GM12878 (cell line): ENCODE results near the gene JAML. TPM values are rescaled to one million over a fixed set of nuclear protein-coding genes. Genes with fewer than 3 reads are reported as not detected.

Experiments used
- ATAC-seq: fragments of 200-7000 bp; cut with Tn5 transposase; 3 replicates; pipeline ENCODE4 v1.9.1; 2020; ENCODE audit warnings: mild to moderate bottlenecking, moderate library complexity
- BruUV-seq: library from RNA; stranded (reverse); fragments of 400-500 nt; replicated peaks from 2 replicates; lab custom pipeline; 2021; lab: Mats Ljungman, UMichigan
- CTCF ChIA-PET: fragments of 300-600 bp; sonication (Branson Sonifier 250); formaldehyde crosslinking; extraction: SDS; loops from one replicate; lab custom pipeline; 2021; ENCODE audit warnings: inconsistent platforms; lab: Yijun Ruan, JAX
- POLR2A ChIA-PET: fragments of 350-600 bp; formaldehyde crosslinking; extraction: SDS; loops from one replicate; lab custom pipeline; 2021; ENCODE audit warnings: inconsistent platforms; lab: Charles Lee
- RAD21 ChIA-PET: fragments of 300-600 bp; sonication (Branson Sonifier 250); formaldehyde crosslinking; loops from one replicate; lab custom pipeline; 2023; ENCODE audit warnings: antibody characterized with exemption; ENCODE audit not compliant: unreplicated experiment; lab: Charles Lee
- SMC1A ChIA-PET: fragments of 300-600 bp; sonication (Branson Sonifier 250); formaldehyde crosslinking; loops from one replicate; lab custom pipeline; 2023; ENCODE audit not compliant: unreplicated experiment, uncharacterized antibody; lab: Charles Lee
- DNase-seq: peaks from one replicate; pipeline ENCODE4 v3.0.0-alpha.2; 2011; ENCODE audit warnings: low read depth, low spot score
- FAIRE-seq: peaks from 3 replicates; lab custom pipeline; 2011; peaks lifted over from hg19 to GRCh38; lab: Jason Lieb, UNC
- H2AFZ ChIP-seq: 2 replicates; pipeline ENCODE4 v1.6.0; 2011; ENCODE audit warnings: low read depth, low read length, control low read depth; ENCODE audit not compliant: control insufficient read depth
- H3K27ac ChIP-seq: 2 replicates; pipeline ENCODE4 v1.5.1; 2011; ENCODE audit warnings: control low read depth; ENCODE audit not compliant: control insufficient read depth, insufficient read depth
- H3K27me3 ChIP-seq, 2 experiments: replicated peaks in 1 of 2; 2 replicates each; pipeline versions ENCODE4 v1.6.0 to v1.6.1; 2011; ENCODE audit warnings: low read length in 1 of 2; ENCODE audit not compliant: control insufficient read depth in 2 of 2, insufficient read depth in 2 of 2
- H3K36me3 ChIP-seq, 2 experiments: 2 replicates each; pipeline ENCODE4 v1.5.1; 2011; ENCODE audit warnings: low read length in 1 of 2; ENCODE audit not compliant: control insufficient read depth in 2 of 2, insufficient read depth in 2 of 2
- H3K4me1 ChIP-seq: 2 replicates; pipeline ENCODE4 v1.6.1; 2011; ENCODE audit warnings: mild to moderate bottlenecking, low read length, moderate library complexity, mixed read lengths; ENCODE audit not compliant: control insufficient read depth, insufficient read depth
- H3K4me2 ChIP-seq: 2 replicates; pipeline ENCODE4 v1.6.0; 2011; ENCODE audit warnings: control low read depth; ENCODE audit not compliant: control insufficient read depth, insufficient read depth
- H3K4me3 ChIP-seq: fragments of 200-600 bp; sonication (generic); 2 replicates; pipeline ENCODE4 v1.5.1; 2016
- H3K79me2 ChIP-seq: 2 replicates; pipeline ENCODE4 v1.6.0; 2011; ENCODE audit warnings: low read length; ENCODE audit not compliant: control insufficient read depth, insufficient read depth
- H3K9ac ChIP-seq: 2 replicates; pipeline ENCODE4 v1.8.0; 2011; ENCODE audit warnings: low read length, control low read depth, mixed read lengths; ENCODE audit not compliant: control insufficient read depth, insufficient read depth
- H3K9me3 ChIP-seq: replicated peaks from 3 replicates; pipeline ENCODE4 v1.5.1; 2011; ENCODE audit warnings: mild to moderate bottlenecking, low read length; ENCODE audit not compliant: control insufficient read depth, insufficient read depth
- H4K20me1 ChIP-seq: 2 replicates; pipeline ENCODE4 v1.6.0; 2011; ENCODE audit not compliant: control insufficient read depth, insufficient read depth
- ATF3 ChIP-seq: IDR thresholded peaks from 2 replicates; pipeline ENCODE4 v1.6.1; 2011; ENCODE audit warnings: low read depth, mild to moderate bottlenecking, low read length, moderate library complexity, borderline replicate concordance; ENCODE audit errors: extremely low read depth
- BACH1 ChIP-seq: fragments of 450-650 bp; IDR thresholded peaks from 2 replicates; pipeline ENCODE4 v1.6.1; 2017; ENCODE audit warnings: mild to moderate bottlenecking, borderline replicate concordance
- BCLAF1 ChIP-seq: fragments of 450-650 bp; IDR thresholded peaks from 2 replicates; pipeline ENCODE4 v1.6.1; 2017; ENCODE audit warnings: antibody characterized with exemption, mild to moderate bottlenecking, moderate library complexity
- BMI1 ChIP-seq: fragments of 450-650 bp; IDR thresholded peaks from 2 replicates; pipeline ENCODE4 v1.6.1; 2016; ENCODE audit warnings: mild to moderate bottlenecking, moderate library complexity, borderline replicate concordance
- CEBPZ ChIP-seq: fragments of 150-350 bp; IDR thresholded peaks from 2 replicates; pipeline ENCODE4 v1.6.1; 2016; ENCODE audit warnings: low read depth, low read length
- EZH2 ChIP-seq: IDR thresholded peaks from 2 replicates; pipeline ENCODE4 v1.6.1; 2012; ENCODE audit warnings: low read depth, mild to moderate bottlenecking, control low read depth, inconsistent platforms, low read length, borderline replicate concordance; ENCODE audit not compliant: control insufficient read depth
- GABPA ChIP-seq: IDR thresholded peaks from 2 replicates; pipeline ENCODE4 v1.6.1; 2014; ENCODE audit warnings: antibody characterized with exemption, low read depth, mild to moderate bottlenecking, inconsistent platforms
- STAT3 ChIP-seq: IDR thresholded peaks from 2 replicates; pipeline ENCODE4 v1.6.1; 2011; ENCODE audit warnings: low read depth, low read length, improper control_type of control experiment
- WGBS: methylation state at CpG from one replicate; pipeline ENCODE4 v1.1.6; 2016; ENCODE audit warnings: low lambda C conversion rate; ENCODE audit not compliant: insufficient replicate concordance, insufficient coverage; ENCODE audit errors: missing lambda C conversion rate; 5-methylcytosine and 5-hydroxymethylcytosine counted together
- in situ Hi-C: fragments of 300-500 bp; cut with MboI; formaldehyde crosslinking; loops from 9 replicates; pipeline ENCODE4 v1.14.3; 2018; ENCODE audit warnings: mixed read lengths
- intact Hi-C: fragments of 100-400 bp; cut with micrococcal nuclease; formaldehyde crosslinking; loops from one replicate; pipeline ENCODE4 v1.14.2; 2022; ENCODE audit not compliant: unreplicated experiment
- polyA plus RNA-seq, 11 experiments: library from polyadenylated mRNA; depleted of rRNA in 4 of 11; unstranded in 6 of 11; stranded (reverse) in 5 of 11; fragments of >200 nt; fragmentation: Nextera tagmentation in 4 of 11; fragmentation: Illumina TruSeq in 1 of 11; extraction: Ambion mirVana in 4 of 11; extraction: Trizol in 1 of 11; gene quantifications; 1 replicate in 1 of 11; 2 replicates in 10 of 11; pipeline versions ENCODE4 v1.2.1 to v1.2.3, GENCODE V29; 2011 to 2016; ENCODE audit warnings: inconsistent platforms in 2 of 11, missing spikeins in 2 of 11, low read depth in 1 of 11
- total RNA-seq, 4 experiments: library from RNA; depleted of rRNA in 3 of 4; stranded (reverse); fragments of >200 nt in 3 of 4; fragmentation: Illumina TruSeq in 1 of 4; extraction: Trizol in 1 of 4; gene quantifications; 2 replicates each; pipeline versions ENCODE4 v1.2.1 to v1.2.3, GENCODE V29; 2013 to 2021

The JAML gene
- total and polyA plus RNA-seq, 10 of the 15 experiments (the other 5 are each of a cell fraction or from before 2014, with no cell fraction given) = 0.60 to 8.1 (median 3.5) TPM

- peaks cover 30% of the 10 kb centered on the region for H3K4me1 ChIP-seq
- peaks cover 0 to 2% of the 10 kb centered on the region in 2 experiments; a peak in 2 of 4 replicates for H3K36me3 ChIP-seq
- POLR2A ChIA-PET = interaction anchor here (0.7 kb wide), 1 partner anchor 13 kb away, joined by 4 read pairs; no protein-coding TSS in a partner anchor
- H3K9ac ChIP-seq = no peak overlapping the region
- ATAC-seq (no peak), FAIRE-seq (no peak), DNase-seq (no peak)
- no peak overlapping the region for H2AFZ ChIP-seq
- no peaks in the 10 kb centered on the region for H4K20me1 ChIP-seq
- H3K27me3 ChIP-seq = no peaks in the 10 kb centered on the region
- WGBS = 98% methylated on average over 5 of the region's 5 CpGs
- intact Hi-C loops (loop anchor here (2.0 kb wide), 1 partner anchor 15 kb away; no protein-coding TSS in a partner anchor), in situ Hi-C loops (no loop called here)
- SMC1A ChIA-PET = interaction anchor here (1.4 to 2.5 kb wide), 5 partner anchors 10 to 30 kb away, joined by 3 to 10 read pairs (median 8); no protein-coding TSS in a partner anchor
- no TSS peak for BruUV-seq
- H3K9me3 ChIP-seq = peaks cover 1% of the 10 kb centered on the region; the same call in 1 of the 3 replicates
- H3K27ac ChIP-seq = no peak overlapping the region
- no peak overlapping the region for H3K4me2 ChIP-seq
- CTCF ChIA-PET = interaction anchor here (1.0 to 1.1 kb wide), 3 partner anchors 13 to 31 kb away, joined by 3 to 4 read pairs (median 3); no protein-coding TSS in a partner anchor
- no peak overlapping the region for H3K4me3 ChIP-seq
- no peaks in the 10 kb centered on the region for H3K79me2 ChIP-seq
- RAD21 ChIA-PET = interaction anchor here (1.4 to 1.7 kb wide), 2 partner anchors 13 to 31 kb away, joined by 4 to 5 read pairs; no protein-coding TSS in a partner anchor
- no peak for TF ChIP-seq STAT3
- no peak for TF ChIP-seq BMI1
- TF ChIP-seq CEBPZ = no peak
- TF ChIP-seq BCLAF1 = no peak
- TF ChIP-seq EZH2 = no peak
- no peak for TF ChIP-seq BACH1
- TF ChIP-seq GABPA = no peak
- TF ChIP-seq ATF3 = no peak
Measured at GRCh38 chr11:118229274-118229847, 4.5 kb upstream of the JAML start.
